ENCODE results near the gene ABCD4.

GRCh38 chr14:74290415-74290814, 12.3 kb downstream of the ABCD4 start:
- TF ChIP-seq CTCF (IDR thresholded peaks at IDR 0.05; ENCODE audit: low read depth, low read length, missing input control) (no peak), RAD21 (IDR thresholded peaks at IDR 0.05) (no peak), JUND (IDR thresholded peaks at IDR 0.05) (no peak), GABPA (IDR thresholded peaks at IDR 0.05 in 1 of 2, conservative IDR thresholded peaks at IDR 0.05 in 1 of 2) (no peak), MAX (IDR thresholded peaks at IDR 0.05) (no peak), YY1 (IDR thresholded peaks at IDR 0.05) (no peak)
- TF ChIP-seq, protein P1, sequence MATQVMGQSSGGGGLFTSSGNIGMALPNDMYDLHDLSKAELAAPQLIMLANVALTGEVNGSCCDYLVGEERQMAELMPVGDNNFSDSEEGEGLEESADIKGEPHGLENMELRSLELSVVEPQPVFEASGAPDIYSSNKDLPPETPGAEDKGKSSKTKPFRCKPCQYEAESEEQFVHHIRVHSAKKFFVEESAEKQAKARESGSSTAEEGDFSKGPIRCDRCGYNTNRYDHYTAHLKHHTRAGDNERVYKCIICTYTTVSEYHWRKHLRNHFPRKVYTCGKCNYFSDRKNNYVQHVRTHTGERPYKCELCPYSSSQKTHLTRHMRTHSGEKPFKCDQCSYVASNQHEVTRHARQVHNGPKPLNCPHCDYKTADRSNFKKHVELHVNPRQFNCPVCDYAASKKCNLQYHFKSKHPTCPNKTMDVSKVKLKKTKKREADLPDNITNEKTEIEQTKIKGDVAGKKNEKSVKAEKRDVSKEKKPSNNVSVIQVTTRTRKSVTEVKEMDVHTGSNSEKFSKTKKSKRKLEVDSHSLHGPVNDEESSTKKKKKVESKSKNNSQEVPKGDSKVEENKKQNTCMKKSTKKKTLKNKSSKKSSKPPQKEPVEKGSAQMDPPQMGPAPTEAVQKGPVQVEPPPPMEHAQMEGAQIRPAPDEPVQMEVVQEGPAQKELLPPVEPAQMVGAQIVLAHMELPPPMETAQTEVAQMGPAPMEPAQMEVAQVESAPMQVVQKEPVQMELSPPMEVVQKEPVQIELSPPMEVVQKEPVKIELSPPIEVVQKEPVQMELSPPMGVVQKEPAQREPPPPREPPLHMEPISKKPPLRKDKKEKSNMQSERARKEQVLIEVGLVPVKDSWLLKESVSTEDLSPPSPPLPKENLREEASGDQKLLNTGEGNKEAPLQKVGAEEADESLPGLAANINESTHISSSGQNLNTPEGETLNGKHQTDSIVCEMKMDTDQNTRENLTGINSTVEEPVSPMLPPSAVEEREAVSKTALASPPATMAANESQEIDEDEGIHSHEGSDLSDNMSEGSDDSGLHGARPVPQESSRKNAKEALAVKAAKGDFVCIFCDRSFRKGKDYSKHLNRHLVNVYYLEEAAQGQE (IDR thresholded peaks at IDR 0.05) = no peak

Data from liver (tissue), 3 donors.